GM18526 (cell line): Measurements from ENCODE around the gene CSMD2.

Source experiments
- POLR2A ChIP-seq: IDR thresholded peaks from 3 replicates; pipeline ENCODE4 v1.6.1; 2011; ENCODE audit not compliant: insufficient read length; ENCODE audit errors: extremely low read depth

The CSMD2 gene

DNA sequence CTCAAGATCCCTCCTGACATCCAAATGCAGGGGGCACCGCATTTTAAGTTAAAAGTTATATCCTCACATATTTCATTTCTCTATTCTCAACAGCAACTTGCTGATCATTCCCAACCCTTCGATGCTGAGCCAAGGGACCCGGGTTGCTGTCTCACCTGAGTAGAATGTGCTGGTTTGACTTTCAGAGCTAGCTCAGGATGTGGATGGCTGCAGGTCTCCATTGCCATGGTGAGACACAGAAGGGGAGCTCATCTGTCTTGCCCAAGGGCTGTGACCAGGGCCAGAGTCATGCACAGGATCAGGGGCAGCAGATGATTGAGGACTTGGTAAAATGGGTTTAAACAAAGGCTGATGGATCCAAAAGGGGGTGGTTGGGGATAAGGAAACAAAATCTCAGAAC lies 189.1 kb downstream of the CSMD2 start:
- no peak for TF ChIP-seq POLR2A

DNA sequence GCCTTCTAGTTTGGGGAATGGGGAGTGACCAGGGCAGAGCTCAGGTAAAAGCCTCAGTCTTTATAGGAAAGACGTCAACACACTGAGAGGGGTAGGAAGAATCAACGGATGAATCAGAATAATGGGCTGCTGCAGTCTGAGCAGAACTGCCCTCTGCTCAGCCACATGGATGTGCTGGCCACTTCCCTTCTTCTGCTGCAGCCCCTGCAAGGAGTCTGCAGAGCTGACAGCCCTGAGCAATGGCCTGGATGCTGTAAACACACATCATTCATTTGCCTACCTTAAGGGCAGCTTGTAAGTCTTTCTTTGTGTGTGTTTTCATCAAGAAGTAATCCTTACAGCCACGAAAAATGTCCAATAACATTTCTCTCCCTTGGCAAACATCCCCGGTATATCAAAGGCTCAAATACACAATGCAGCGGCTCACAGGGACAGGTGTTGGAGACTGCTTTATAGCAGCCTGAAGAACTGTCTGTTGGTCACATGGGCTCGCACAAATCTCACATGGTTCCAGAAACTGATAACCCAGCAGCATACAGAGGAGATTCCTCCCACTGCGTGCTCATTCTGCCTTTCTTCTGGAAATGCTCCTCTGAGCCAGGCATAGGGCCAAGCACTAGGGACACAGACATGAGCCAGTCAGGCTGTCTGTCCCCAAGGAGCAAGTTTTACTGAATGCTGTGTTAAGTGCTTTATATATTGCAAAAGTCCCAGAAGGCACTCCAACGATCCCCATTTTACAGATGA lies 191.1 kb downstream of the CSMD2 start:
- no peak for TF ChIP-seq POLR2A

DNA sequence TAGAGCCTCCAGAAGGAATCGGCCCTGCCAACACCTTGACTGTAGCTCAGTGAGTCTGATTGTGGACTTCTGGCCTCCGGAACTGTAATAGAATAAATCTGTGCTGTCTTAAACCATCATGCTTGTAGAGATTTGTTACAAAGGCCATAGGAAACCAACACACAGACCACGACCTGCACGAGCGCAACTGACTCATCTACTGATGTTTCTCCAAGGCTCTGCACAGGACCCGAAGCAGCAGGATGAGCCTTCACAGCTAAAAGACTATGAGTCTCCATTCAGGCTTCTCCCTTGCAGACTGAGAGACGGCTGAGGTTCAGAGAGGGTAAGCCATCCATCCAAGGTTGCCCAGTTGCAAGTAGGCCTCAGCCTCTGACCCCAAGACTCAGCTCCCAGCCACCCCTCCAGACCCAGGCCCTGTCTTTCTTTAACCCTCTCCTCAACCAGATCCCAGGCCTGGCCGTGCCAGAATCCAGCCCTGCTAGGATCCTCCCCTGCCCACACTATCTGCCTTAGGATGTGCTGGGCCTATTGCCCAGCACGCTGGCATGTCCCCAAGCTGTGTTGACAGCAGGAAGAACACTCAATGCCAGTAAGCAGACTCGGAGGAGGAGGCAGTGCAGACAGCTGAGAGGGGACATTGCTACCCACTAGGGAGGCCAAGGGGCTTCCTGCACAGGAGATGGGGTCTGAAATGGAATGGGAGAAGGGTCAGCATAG lies 192.2 kb downstream of the CSMD2 start:
- TF ChIP-seq POLR2A, result no peak

DNA sequence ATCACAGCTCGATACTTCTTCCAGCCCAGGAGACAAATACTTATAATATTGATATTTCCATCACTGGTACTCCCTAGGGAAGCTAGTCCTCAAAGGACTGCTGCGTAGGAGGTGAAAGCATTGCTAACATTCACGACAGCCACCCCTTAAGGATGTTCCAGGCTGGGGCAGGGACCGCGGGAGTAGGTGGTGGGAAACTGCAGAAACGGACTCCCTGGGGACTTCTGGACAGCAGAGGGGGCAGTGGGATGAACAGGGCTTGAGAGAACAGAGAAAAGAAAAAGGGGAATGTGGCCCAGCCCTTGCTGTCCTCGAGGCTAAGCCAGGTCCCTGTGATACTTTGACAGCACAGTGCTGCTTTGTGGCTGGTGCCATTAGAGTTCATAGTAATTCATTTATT lies 193.1 kb downstream of the CSMD2 start:
- no peak for TF ChIP-seq POLR2A

DNA sequence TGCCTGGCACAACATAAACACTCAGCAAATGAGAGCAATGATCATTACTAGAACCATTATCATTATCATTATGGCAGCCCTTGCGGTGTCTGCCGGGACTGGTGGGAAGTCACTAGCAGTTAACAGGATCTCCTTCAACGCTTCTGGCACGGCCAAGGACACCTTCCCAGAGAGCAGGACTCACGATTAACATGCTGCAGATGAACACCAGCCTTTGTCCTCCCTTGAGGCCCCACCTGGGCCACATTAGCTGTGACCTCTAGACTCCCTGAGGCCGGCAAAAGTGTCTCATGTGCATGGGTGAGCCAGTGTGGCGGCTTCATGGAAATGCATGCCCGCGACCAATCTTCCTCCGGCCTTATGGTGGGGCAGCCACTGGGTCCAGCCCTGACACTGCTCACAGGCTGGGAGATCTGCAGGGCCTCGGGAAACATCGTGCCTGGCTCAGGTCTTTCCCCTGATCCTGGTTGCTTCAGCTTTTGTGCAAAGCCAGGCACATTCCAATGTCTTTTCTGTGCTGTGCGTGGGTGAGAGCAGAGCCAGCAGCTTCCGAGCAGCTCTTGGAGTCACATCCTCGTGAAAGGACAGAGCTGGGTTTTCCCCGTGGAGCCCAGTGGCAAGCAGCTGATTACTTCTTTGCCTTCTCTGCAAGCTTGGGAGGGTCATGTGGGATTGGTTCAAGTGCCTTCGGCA lies 193.9 kb downstream of the CSMD2 start:
- no peak for TF ChIP-seq POLR2A

DNA sequence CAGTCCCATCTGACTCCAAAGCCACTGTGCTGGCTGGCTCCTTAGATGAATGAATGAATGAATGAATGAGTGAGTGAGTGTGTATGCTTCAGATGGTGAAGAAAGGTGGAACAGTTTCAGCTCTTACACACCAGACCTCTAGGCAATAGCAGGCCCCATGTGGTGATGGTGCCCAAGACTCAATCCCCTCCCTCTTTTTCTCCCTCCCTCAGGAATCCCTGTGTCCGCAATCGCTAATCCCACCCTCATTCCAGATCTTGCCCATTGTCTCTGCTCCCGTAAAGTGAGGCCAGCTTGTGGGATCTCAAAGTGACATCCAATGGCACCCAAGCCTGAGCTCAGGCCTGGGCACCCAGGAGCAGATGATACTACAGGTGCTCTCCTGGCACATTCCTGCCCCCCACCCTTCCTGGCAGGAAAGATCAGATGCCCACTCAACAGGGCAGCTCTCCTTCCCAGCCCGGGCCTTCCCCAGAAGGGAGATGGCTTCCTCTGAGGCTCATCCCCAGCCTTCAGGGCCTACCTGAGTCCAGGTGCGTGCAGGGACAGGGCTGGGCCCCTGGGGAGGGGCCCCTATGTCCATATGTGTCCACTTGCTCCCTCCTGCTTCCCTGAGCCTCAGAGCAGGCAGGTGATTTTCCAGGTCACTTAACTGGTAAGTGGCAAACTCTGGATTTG lies 194.7 kb downstream of the CSMD2 start:
- TF ChIP-seq POLR2A, result no peak

DNA sequence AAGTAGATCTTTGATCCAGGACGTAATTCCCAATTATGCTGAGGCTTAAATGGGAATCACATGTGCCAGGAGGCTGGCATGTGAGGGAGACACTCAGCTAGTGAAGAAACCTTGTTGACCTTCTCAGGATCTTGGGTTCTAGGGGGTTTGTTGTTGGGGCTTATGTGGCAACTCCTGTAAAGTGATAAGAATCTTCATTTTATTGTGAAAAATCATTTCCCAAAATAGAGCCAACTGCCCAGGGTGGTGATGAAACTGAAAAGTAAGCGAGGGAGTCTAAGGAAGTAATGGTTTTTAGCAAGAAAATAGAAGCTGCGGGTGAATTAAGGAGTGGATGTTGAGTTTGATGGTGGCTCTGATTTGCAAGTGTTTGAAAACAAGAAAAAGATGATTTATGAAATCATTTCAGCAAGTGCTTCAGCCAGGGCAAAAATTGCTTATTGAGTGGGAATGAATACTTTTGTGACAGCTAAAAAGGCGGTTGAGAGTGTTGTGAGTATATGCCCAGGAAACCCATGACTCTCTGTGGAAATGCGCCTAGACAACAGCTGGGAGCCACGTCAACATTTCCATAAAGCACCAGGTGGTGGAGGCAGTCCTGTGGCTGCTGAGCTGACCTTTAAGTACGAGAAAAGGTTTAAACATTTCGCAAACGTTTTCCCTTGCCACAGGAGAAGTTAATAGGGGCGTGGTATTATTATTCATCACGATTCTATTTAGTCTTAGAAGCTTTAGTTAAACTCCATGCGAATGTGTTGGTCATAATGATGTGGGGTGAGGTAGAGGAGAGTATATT lies 198.5 kb downstream of the CSMD2 start:
- no peak for TF ChIP-seq POLR2A

DNA sequence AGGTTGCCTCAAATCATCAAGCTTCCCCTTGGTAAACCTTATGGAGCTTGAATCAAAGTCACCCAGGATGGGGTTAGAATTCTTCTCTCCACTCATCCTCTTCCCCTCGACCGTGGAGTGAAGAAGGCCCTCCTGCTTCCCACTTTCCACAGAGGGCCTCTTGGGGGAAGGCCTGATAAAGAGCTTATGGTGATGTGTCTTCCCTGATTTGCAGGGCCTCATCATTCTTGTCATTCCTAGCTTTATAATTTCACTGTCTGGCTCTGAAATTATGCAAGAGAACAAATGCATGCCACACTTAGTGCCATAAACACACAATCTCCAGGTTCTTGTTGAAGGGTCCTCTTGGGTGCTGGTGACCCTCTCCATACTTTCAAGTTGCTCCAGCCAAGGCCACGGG lies 199.9 kb downstream of the CSMD2 start:
- TF ChIP-seq POLR2A, result no peak

DNA sequence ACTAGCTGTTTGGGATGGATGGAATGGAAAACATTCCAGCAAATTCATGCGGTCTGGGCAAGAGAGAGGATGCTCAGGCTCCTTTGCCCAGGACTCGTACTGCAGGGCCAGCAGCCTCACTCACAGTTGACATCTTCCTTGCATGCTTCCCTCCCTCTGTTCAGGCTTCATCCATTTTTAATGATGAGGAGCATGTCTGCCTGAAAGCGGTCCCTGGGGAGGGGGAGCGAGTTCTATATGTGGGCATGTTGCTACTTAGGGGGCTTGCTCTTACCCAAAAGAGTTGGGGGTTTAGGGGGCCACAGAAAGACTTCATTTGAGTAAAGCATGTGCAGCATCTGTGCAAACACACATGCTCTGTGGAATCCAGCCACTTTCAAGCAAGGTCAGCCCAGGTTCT lies 203.0 kb downstream of the CSMD2 start:
- no peak for TF ChIP-seq POLR2A

DNA sequence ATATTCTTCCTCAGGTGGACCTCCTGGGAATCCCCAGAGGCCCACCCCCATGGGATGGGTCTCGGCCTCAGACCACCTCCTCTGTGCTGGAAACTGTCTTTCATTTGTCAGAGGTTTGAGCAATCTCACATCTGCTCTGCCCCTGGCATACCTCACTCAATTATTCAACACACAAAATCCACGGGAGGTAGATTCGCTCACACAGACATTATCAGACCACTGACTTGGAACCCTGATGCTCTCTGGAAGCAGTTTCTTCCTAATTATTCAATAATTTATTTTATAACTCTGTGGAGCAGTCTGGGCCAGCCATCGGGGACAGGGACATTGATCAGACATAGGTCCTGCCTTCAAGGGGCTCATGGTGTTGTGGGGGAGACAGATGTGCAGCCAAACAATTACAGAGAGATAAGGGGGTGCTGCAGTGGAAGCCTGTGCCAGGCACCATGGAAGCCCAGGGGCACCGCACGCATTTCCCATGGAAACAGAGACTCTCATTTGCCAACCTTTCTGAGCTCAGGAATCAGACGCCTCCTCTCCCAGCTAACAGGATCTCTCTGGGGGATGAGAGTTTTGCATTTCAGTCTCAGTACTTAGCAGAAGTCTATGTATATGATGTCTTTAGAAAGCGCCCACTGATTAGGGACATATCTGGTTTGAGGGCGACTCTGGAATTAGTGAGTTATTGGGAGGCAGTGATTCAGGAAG lies 204.7 kb downstream of the CSMD2 start:
- TF ChIP-seq POLR2A, result no peak

DNA sequence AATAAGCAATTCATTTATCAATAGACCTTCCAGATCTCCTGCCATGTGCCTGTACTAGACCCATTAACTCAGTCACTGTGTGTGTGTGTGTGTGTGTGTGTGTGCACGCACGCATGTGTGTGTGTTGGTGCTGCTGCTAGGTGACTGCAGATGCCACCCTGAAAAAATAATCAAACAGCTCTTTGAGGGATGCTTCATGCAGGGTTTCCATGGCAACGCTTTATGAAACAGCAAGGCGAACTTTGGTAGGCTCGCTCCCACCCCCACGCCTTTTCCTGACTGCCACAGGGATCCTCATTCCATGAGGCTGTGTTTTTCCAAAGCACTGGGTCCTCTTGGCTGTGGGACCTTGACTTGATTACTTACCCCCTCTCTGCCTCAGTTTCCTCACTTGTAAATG lies 207.2 kb downstream of the CSMD2 start:
- no peak for TF ChIP-seq POLR2A

DNA sequence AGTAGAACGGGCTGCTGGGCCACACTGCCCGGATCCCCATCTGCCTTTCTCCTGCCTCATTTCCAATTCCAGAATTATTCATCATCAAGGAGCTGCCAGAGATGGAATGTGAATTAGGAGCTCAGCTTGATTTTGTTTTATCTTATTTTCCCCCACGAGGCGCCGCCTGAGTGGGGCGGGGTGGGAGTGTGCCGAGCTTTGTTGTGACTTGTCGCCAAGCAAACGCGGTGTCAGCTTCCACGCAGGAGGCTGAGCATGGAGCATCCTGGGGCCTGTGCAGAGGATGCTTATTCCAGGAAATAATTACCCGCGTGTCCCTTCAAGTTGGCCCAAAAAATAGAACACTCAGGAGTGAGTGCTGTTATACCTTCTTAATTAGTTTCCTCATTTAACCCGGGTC lies 209.9 kb downstream of the CSMD2 start:
- TF ChIP-seq POLR2A, result no peak

DNA sequence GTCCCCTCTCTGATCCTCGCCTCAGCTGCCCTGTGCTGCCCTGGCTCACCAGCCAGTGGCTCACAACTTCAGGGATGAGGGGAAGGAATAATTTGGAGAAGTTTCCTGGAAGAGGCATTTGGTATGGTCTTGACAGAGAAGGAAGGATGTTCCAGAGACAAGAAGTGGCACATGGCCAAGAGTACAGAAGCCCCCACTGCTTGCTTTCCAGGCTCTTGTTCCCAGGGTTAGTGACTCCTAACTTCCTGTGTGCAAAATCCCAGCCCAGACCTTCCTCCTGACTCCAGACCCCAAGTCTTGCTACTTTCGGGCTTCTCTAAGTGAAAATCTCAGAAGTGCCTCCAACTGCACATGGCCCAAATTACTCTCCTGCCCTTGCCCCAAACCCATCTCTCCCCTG lies 215.5 kb downstream of the CSMD2 start:
- no peak for TF ChIP-seq POLR2A

DNA sequence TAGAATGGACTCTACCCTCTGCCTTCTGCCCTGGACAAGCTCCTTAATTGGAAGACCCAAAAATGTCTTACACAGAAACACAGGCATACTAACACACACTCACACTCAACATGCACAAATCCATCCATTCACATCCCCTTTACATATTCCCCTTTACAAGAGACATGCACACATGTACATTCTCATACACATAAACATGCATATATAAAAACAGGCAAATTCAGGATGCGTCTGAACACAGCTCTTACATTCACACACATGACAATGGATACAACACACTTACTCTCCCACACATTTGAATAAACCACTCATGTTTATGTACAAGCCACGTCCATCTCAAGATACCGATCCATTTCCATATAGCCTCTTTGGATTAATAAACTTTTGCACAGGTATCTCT lies 216.7 kb downstream of the CSMD2 start:
- no peak for TF ChIP-seq POLR2A
